GM19467 (cell line): Measurements from ENCODE around the gene RIMKLB.

ENCODE experiments used
- ATAC-seq: cut with Tn5 transposase; IDR thresholded peaks from one replicate; pipeline ENCODE4 v1.9.1; 2021; ENCODE audit warnings: mild to moderate bottlenecking, moderate library complexity; ENCODE audit not compliant: unreplicated experiment

The RIMKLB gene

GRCh38 chr12:8697476-8698131 is at the start of gene RIMKLB:
Gene RIMKLB (plus strand): TSS chr12:8697991. CDS start chr12:8713867, 15,876 bp downstream.
- peak; percentile 78 for ATAC-seq

GRCh38 chr12:8648576-8649205 is 49.1 kb upstream of the RIMKLB start:
- ATAC-seq = peak; percentile 58

DNA sequence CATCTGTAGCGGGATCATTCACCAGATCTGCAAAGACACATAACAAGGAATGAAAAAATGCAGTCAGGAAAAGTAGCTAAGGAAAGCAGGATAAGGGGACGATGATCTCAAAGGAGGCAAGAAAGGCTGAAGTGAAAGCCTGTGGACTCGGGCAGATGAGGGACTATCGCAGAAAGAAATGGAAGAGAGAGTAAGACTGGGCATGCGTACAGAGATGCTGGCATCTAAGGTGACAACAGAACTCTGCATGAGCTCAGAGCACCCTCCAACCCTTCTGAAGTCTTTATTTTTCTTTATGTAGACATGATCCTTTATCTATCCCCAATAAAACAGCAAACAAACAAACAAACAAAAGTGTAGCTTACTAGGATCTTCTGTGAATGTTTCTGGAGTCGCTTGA is 42.4 kb upstream of the RIMKLB start:
- ATAC-seq = no peak

DNA sequence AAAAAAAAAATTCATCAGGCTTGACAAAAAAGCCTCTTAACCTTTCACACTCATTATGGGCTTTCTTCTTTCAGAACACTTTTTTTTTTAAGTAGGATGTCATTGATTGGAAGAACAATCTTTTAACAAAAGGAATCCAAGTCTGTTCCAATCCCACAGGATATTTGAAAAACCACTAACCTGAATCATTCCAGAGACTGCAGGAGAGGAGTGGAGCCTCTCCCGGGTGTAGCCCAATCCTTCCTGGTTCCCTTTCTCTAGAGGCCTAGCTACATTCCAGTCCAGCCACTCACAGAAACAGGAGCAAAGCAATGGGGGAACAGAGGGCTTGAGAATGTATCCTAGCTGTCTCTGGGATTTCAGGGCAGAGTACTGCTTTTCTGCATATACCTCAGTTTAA is 39.4 kb upstream of the RIMKLB start:
- no peak for ATAC-seq

GRCh38 chr12:8661016-8661415 is 36.8 kb upstream of the RIMKLB start:
- ATAC-seq = no peak

- ATAC-seq = no peak
Measured at GRCh38 chr12:8661751-8662150, 36.0 kb upstream of the RIMKLB start.

DNA sequence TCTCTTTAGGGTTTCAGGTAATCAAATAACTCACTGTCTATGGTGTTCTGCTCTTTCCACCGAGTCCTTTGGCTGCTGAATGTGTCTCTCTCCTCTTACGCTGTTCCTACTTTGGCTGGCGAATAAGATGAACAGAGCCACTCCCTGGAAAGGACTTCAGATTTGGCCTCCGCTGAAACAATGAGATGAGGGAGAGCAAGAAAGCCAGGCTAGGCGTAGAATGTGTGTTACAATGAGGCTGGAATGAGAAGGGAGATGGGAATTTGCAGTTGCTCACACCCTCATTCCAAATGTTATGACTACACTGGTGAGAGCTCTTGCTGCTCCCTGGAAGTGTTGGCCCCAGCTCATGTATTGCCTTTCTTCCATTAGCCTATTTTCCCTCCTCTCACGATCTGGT is 35.2 kb upstream of the RIMKLB start, which contains the start of gene MFAP5:
Gene MFAP5 (minus strand): TSS at position 234 of the 400 bp plus-strand sequence. CDS start 722 bp downstream, outside the sequence.
- ATAC-seq = no peak

DNA sequence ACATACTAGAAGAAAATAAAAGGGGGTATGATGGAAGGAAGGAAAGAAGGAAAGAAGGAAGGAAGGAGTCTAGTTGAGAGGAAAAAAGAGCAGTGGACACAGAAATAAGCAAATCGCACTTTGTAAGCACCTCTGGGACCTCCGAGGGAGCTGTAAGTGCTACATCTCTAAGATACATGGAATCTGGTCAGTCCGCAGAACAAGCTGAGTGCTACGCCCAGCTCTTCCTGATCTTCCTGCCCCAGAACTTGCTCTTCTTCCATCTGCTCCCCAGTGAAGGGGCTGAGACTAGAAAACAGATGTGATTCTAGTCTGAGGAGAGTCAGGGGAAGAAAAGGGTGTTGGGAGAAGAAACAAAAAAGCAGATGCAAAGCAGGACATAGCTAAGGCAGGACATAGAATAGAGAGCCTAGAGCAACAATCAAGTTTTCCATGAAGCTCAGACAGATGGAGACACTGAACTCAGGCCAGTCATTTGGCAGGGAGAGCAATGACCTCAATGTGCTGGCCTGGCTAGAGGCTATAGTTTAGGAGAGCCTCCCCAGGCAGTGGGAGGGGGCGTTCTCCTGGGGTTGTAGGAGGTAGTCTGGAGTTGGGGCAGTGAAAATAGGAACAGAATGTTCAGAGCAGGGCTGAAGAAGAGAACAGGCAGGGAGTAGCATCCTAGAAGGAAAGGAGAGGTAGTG is 33.4 kb upstream of the RIMKLB start:
- ATAC-seq = no peak

DNA sequence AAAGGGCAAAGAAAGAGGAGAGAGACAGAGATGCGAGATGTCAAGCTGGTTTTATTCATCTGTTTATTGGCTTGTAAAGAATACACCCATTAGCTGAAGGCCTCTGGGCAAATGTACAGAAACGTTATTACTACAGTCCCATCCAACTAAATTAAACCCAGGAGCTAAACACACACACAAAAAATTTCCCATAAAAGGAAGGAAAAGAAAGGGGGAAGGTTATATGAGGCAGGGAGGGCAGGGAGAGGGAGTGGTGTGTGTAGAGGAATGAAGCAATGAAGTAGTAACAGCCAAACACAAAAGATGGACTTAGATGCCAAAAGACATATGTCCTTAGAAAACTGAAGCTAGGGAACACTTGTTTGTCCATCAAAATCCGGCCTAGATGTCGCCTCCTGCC is 32.0 kb upstream of the RIMKLB start:
- ATAC-seq = no peak

DNA sequence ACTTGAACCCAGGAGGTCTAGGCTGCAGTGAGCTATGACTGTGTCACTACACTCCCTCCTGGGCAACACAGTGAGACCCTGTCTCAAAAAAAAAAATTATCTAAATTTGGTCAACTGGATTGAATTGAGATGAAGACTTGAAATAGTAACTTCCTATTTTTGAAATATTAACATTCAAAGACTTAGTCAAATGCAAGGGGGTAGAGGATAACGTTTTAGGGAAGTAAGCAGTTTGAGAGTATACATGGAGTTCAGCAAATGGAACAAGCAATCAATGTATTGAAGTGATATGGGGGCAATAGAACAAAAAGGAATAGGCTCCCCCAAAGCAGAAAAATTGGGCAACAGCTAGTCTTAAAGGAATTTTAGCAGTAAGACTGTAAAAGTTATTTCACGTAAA is 30.5 kb upstream of the RIMKLB start:
- ATAC-seq = no peak

GRCh38 chr12:8668441-8668840 is 29.4 kb upstream of the RIMKLB start:
- no peak for ATAC-seq

GRCh38 chr12:8672381-8672780 is 25.4 kb upstream of the RIMKLB start:
- no peak for ATAC-seq

- no peak for ATAC-seq
Measured at GRCh38 chr12:8675591-8676036, 22.2 kb upstream of the RIMKLB start.

DNA sequence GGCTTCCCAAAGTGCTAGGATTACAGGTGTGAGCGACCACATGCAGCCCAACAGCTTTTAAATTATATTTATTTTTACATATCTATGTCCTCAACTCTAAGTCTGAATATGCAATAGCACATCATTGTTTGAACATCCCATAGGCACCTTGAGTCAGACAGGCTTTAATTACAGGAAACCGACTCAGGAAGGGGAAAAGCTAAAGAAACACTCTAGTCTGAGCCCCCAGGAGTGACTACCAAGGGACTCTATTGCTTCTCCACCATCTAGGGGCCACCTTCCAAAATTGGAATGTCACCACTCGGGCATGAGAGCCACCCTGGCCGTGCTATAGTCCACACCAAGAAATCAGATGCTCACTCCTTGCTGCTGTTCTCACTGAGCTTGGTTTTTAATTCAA is 21.1 kb upstream of the RIMKLB start:
- no peak for ATAC-seq

DNA sequence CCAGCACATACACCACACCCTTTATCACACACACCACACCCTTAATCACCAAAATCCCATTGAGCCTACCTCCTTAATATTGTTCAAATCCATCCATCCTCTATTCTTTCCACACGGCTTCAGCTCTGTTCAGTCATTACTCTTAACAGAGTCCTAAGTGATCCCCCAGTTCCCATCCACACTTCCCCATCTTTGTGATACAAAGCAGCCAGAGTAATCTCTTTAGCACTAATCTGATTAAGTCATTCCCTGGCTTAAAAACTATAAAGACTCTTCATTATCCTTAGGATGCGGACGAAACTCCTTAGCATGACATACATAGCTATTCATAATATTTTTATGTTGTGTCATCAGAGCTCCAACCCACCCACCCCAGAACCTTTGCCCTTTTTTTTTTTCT is 20.4 kb upstream of the RIMKLB start:
- ATAC-seq = no peak

DNA sequence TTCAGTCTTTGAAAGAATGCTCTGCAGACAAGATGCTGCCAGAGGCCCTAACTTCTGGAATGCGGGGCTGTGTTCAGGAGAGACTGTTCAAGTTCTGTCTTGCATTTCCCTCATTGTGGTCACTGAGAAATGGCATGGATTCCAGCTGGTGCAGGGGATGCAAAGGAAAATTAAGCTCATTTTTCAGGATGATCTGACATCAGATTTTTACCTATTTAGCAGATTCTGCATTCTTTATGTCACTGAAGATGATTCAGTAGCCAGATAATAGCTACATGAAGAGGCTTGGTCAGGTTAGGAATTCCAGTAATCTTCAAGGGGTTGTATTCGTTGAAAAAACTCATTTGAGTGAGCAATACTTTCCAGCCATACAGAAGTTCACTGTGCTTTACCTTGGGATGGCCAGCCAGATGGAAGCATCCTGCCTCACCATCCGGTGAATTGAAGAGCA is 19.1 kb upstream of the RIMKLB start:
- no peak for ATAC-seq

- ATAC-seq = no peak
Measured at GRCh38 chr12:8680533-8680932, 17.3 kb upstream of the RIMKLB start.

DNA sequence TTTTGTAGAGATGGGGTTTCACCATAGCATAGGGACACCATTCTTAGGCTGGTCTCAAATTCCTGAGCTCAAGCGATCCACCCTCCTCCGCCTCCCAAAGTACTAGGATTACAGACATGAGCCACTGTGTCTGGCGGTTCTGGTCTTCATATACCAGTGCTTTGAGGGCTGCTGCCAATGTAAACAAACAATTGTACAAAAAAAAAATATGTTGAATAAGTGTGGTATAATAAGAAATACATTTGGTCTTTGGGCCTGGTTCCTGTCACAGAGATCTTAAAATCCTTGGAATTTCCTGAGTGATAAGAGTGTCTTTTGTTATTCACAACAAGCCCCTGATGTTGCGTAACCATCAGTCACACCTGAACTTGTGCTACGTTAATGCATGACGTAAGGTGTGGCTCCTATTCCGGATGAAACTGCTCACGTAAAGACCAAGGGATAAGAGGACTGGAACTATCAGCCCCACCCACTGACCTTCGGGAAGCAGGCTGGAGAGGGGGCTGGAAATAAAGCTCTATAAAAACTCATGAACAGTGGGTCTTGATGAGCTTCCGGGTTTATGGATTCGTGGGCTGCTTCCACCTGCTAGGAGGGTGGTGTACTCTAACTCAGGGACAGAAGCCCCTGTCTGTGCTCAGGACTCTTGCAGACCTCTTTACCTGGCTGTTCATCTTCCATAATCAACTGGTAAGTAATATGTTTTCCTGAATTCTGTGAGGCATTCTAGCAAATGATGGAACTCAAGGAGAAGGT is 16.5 kb upstream of the RIMKLB start:
- ATAC-seq = no peak

GRCh38 chr12:8685051-8685450 is 12.7 kb upstream of the RIMKLB start:
- no peak for ATAC-seq

GRCh38 chr12:8687846-8688601 is 9.8 kb upstream of the RIMKLB start:
- no peak for ATAC-seq
